WTC11 (cell line): ENCODE data around the gene KRT80. TPM values are rescaled to one million over a fixed set of nuclear protein-coding genes. Genes with fewer than 3 reads are reported as not detected.

ENCODE experiments used
- ATAC-seq: fragments of 200-7000 bp; cut with Tn5 transposase; 2 replicates; pipeline ENCODE4 v1.10.0; 2021; ENCODE audit warnings: mild to moderate bottlenecking, moderate library complexity
- CTCF ChIA-PET: fragments of 300-600 bp; sonication (Branson Sonifier 250); formaldehyde crosslinking; loops from one replicate; lab custom pipeline; 2021; ENCODE audit warnings: antibody characterized with exemption; lab: Charles Lee
- POLR2A ChIA-PET: fragments of 350-600 bp; sonication (Branson Sonifier 250); formaldehyde crosslinking; loops from one replicate; lab custom pipeline; 2021; ENCODE audit warnings: antibody characterized with exemption; lab: Charles Lee
- DNase-seq: peaks from one replicate; pipeline ENCODE4 v3.0.0; 2021; ENCODE audit warnings: low spot score
- H3K27ac Mint-ChIP-seq: 2 replicates; pipeline ENCODE4 v1.8.0; 2021; ENCODE audit warnings: mixed read lengths
- H3K27me3 Mint-ChIP-seq: 2 replicates; pipeline ENCODE4 v1.8.0; 2021; ENCODE audit warnings: low read depth, mild to moderate bottlenecking, moderate library complexity, mixed read lengths
- H3K36me3 Mint-ChIP-seq: 2 replicates; pipeline ENCODE4 v1.8.0; 2021; ENCODE audit warnings: mixed read lengths
- H3K4me1 Mint-ChIP-seq: 2 replicates; pipeline ENCODE4 v1.8.0; 2022; ENCODE audit warnings: mixed read lengths
- H3K4me3 Mint-ChIP-seq: 2 replicates; pipeline ENCODE4 v1.8.0; 2021; ENCODE audit warnings: mild to moderate bottlenecking, moderate library complexity, mixed read lengths
- H3K9me3 Mint-ChIP-seq: 2 replicates; pipeline ENCODE4 v1.8.0; 2021; ENCODE audit warnings: mixed read lengths
- GRHL2 ChIP-seq: fragments of 250-450 bp; sonication (Bioruptor Pico); IDR thresholded peaks from 2 replicates; pipeline ENCODE4 v1.8.0; 2022; ENCODE audit warnings: mild to moderate bottlenecking, moderate library complexity; ENCODE audit not compliant: insufficient replicate concordance, severe bottlenecking
- MYBL2 ChIP-seq: sonication (generic); formaldehyde crosslinking; IDR thresholded peaks from 2 replicates; pipeline ENCODE4 v1.8.1; 2023; ENCODE audit warnings: mild to moderate bottlenecking, moderate library complexity, missing genetic modification reagents
- NFYB ChIP-seq: sonication (generic); formaldehyde crosslinking; conservative IDR thresholded peaks from 2 replicates; pipeline ENCODE4 v1.8.0; 2022; ENCODE audit warnings: low read depth, missing genetic modification reagents
- NR1H2 ChIP-seq: sonication (generic); formaldehyde crosslinking; IDR thresholded peaks from 2 replicates; pipeline ENCODE4 v1.9.0; 2021; ENCODE audit warnings: mild to moderate bottlenecking, moderate library complexity, missing genetic modification reagents
- SP1 ChIP-seq: sonication (generic); formaldehyde crosslinking; conservative IDR thresholded peaks from 2 replicates; pipeline ENCODE4 v1.8.1; 2022; ENCODE audit warnings: missing genetic modification reagents
- TEAD4 ChIP-seq: sonication (generic); formaldehyde crosslinking; IDR thresholded peaks from 2 replicates; pipeline ENCODE4 v1.8.0; 2022; ENCODE audit warnings: mild to moderate bottlenecking, missing genetic modification reagents
- TP53 ChIP-seq: sonication (generic); formaldehyde crosslinking; IDR thresholded peaks from 2 replicates; pipeline ENCODE4 v1.8.1; 2023; ENCODE audit warnings: mild to moderate bottlenecking, missing genetic modification reagents
- ZNF232 ChIP-seq: sonication (generic); formaldehyde crosslinking; IDR thresholded peaks from 2 replicates; pipeline ENCODE4 v1.8.0; 2022; ENCODE audit warnings: mild to moderate bottlenecking, missing genetic modification reagents
- ZNF423 ChIP-seq: fragments of 250-450 bp; sonication (Bioruptor Pico); IDR thresholded peaks from 2 replicates; pipeline ENCODE4 v2.1.2; 2022; ENCODE audit warnings: mild to moderate bottlenecking, moderate library complexity
- total RNA-seq: library from RNA; stranded (reverse); gene quantifications from 3 replicates; pipeline ENCODE4 v1.2.3, GENCODE V29; 2021
- TF ChIP-seq, protein P1 (sequence below): sonication (generic); formaldehyde crosslinking; IDR thresholded peaks from 2 replicates; pipeline ENCODE4 v1.8.0; 2022; ENCODE audit warnings: missing genetic modification reagents
- TF ChIP-seq, protein P2 (sequence below): fragments of 250-450 bp; sonication (Bioruptor Pico); IDR thresholded peaks from 2 replicates; pipeline ENCODE4 v1.8.0; 2021; ENCODE audit warnings: mild to moderate bottlenecking
- TF ChIP-seq, protein P3 (sequence below): sonication (generic); formaldehyde crosslinking; IDR thresholded peaks from 2 replicates; pipeline ENCODE4 v1.8.1; 2022; ENCODE audit warnings: low read depth, missing genetic modification reagents, borderline replicate concordance
- TF ChIP-seq, protein P4 (sequence below): fragments of 250-450 bp; sonication (Bioruptor Pico); IDR thresholded peaks from 2 replicates; pipeline ENCODE4 v1.9.0; 2021; ENCODE audit warnings: mild to moderate bottlenecking, borderline replicate concordance
- TF ChIP-seq, protein P5 (sequence below): fragments of 250-450 bp; sonication (Bioruptor Pico); IDR thresholded peaks from 2 replicates; pipeline ENCODE4 v1.9.0; 2021; ENCODE audit warnings: moderate library complexity, mild to moderate bottlenecking, inconsistent platforms, borderline replicate concordance

Gene KRT80
- total RNA-seq, 1 experiment from 2014 or later = 0.11 TPM

DNA sequence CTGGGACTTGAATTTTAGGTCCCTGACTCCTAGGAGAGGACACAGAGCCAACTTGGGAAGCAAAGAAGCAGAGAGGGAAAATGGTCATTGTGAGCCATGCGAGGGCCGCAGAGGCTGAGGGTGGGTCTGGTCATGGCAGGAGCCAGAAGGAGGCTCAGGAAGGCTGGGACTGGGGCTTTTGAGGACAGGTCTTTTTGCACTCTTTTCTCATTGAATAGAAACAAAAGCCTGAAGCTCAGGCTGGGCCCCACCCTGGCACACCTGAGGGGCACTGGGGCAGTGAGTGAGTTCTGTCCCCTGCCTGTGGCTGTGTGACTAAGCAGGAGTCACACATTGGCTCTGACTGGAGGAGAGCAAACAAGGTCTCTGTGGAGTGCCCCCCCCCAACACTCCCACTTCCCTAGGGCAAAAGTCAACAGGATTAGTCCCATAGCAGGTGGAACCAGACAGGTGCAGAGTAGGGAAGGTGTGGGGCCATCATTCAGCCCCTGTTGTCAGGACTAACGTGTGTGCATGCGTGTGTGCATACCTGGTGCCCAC lies 44.1 kb upstream of the KRT80 start:
- POLR2A ChIA-PET = interaction anchor here (0.6 kb wide), 2 partner anchors 36 to 71 kb away, joined by 3 read pairs; no protein-coding TSS in a partner anchor
- Mint-ChIP-seq H3K36me3 (no peaks in the 10 kb centered on the region), H3K27me3 (peaks cover 45% of the 10 kb centered on the region), H3K4me1 (peaks cover 59% of the 10 kb centered on the region)
- ATAC-seq = no peak
- no peak for DNase-seq
- TF ChIP-seq, protein P1, sequence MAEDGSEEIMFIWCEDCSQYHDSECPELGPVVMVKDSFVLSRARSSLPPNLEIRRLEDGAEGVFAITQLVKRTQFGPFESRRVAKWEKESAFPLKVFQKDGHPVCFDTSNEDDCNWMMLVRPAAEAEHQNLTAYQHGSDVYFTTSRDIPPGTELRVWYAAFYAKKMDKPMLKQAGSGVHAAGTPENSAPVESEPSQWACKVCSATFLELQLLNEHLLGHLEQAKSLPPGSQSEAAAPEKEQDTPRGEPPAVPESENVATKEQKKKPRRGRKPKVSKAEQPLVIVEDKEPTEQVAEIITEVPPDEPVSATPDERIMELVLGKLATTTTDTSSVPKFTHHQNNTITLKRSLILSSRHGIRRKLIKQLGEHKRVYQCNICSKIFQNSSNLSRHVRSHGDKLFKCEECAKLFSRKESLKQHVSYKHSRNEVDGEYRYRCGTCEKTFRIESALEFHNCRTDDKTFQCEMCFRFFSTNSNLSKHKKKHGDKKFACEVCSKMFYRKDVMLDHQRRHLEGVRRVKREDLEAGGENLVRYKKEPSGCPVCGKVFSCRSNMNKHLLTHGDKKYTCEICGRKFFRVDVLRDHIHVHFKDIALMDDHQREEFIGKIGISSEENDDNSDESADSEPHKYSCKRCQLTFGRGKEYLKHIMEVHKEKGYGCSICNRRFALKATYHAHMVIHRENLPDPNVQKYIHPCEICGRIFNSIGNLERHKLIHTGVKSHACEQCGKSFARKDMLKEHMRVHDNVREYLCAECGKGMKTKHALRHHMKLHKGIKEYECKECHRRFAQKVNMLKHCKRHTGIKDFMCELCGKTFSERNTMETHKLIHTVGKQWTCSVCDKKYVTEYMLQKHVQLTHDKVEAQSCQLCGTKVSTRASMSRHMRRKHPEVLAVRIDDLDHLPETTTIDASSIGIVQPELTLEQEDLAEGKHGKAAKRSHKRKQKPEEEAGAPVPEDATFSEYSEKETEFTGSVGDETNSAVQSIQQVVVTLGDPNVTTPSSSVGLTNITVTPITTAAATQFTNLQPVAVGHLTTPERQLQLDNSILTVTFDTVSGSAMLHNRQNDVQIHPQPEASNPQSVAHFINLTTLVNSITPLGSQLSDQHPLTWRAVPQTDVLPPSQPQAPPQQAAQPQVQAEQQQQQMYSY (CRISPR knock-in tag) = no peak
- TF ChIP-seq GRHL2 (CRISPR knock-in tag) = no peak
- TF ChIP-seq TEAD4 (CRISPR knock-in tag) = no peak
- no peak for TF ChIP-seq MYBL2
- no peak for TF ChIP-seq SP1 (CRISPR knock-in tag)
- TF ChIP-seq ZNF232 = no peak
- TF ChIP-seq, protein P2, sequence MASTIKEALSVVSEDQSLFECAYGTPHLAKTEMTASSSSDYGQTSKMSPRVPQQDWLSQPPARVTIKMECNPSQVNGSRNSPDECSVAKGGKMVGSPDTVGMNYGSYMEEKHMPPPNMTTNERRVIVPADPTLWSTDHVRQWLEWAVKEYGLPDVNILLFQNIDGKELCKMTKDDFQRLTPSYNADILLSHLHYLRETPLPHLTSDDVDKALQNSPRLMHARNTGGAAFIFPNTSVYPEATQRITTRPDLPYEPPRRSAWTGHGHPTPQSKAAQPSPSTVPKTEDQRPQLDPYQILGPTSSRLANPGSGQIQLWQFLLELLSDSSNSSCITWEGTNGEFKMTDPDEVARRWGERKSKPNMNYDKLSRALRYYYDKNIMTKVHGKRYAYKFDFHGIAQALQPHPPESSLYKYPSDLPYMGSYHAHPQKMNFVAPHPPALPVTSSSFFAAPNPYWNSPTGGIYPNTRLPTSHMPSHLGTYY = no peak
- TF ChIP-seq TP53 = no peak
- TF ChIP-seq, protein P3, sequence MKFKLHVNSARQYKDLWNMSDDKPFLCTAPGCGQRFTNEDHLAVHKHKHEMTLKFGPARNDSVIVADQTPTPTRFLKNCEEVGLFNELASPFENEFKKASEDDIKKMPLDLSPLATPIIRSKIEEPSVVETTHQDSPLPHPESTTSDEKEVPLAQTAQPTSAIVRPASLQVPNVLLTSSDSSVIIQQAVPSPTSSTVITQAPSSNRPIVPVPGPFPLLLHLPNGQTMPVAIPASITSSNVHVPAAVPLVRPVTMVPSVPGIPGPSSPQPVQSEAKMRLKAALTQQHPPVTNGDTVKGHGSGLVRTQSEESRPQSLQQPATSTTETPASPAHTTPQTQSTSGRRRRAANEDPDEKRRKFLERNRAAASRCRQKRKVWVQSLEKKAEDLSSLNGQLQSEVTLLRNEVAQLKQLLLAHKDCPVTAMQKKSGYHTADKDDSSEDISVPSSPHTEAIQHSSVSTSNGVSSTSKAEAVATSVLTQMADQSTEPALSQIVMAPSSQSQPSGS (CRISPR knock-in tag) = no peak
- no peak for TF ChIP-seq NFYB
- TF ChIP-seq, protein P4, sequence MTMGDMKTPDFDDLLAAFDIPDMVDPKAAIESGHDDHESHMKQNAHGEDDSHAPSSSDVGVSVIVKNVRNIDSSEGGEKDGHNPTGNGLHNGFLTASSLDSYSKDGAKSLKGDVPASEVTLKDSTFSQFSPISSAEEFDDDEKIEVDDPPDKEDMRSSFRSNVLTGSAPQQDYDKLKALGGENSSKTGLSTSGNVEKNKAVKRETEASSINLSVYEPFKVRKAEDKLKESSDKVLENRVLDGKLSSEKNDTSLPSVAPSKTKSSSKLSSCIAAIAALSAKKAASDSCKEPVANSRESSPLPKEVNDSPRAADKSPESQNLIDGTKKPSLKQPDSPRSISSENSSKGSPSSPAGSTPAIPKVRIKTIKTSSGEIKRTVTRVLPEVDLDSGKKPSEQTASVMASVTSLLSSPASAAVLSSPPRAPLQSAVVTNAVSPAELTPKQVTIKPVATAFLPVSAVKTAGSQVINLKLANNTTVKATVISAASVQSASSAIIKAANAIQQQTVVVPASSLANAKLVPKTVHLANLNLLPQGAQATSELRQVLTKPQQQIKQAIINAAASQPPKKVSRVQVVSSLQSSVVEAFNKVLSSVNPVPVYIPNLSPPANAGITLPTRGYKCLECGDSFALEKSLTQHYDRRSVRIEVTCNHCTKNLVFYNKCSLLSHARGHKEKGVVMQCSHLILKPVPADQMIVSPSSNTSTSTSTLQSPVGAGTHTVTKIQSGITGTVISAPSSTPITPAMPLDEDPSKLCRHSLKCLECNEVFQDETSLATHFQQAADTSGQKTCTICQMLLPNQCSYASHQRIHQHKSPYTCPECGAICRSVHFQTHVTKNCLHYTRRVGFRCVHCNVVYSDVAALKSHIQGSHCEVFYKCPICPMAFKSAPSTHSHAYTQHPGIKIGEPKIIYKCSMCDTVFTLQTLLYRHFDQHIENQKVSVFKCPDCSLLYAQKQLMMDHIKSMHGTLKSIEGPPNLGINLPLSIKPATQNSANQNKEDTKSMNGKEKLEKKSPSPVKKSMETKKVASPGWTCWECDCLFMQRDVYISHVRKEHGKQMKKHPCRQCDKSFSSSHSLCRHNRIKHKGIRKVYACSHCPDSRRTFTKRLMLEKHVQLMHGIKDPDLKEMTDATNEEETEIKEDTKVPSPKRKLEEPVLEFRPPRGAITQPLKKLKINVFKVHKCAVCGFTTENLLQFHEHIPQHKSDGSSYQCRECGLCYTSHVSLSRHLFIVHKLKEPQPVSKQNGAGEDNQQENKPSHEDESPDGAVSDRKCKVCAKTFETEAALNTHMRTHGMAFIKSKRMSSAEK = no peak
- no peak for TF ChIP-seq ZNF423 (CRISPR knock-in tag)
- TF ChIP-seq NR1H2 (CRISPR knock-in tag) = no peak
- TF ChIP-seq, protein P5, sequence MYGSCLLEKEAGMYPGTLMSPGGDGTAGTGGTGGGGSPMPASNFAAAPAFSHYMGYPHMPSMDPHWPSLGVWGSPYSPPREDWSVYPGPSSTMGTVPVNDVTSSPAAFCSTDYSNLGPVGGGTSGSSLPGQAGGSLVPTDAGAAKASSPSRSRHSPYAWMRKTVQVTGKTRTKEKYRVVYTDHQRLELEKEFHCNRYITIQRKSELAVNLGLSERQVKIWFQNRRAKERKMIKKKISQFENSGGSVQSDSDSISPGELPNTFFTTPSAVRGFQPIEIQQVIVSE (CRISPR knock-in tag) = no peak
- TF ChIP-seq, all 79 proteins: peak for 0
- no peak overlapping the region for H3K4me3 Mint-ChIP-seq
- CTCF ChIA-PET = interaction anchor here (1.3 to 5.9 kb wide), 4 partner anchors 14 to 83 kb away, joined by 3 to 56 read pairs (median 19); no protein-coding TSS in a partner anchor
- no peak overlapping the region for H3K27ac Mint-ChIP-seq
- no peaks in the 10 kb centered on the region for H3K9me3 Mint-ChIP-seq
